GM21423 (cell line): ENCODE data around the gene CYCS.

ENCODE experiments used
- ATAC-seq: cut with Tn5 transposase; IDR thresholded peaks from one replicate; pipeline ENCODE4 v1.9.1; 2021; ENCODE audit warnings: mild to moderate bottlenecking, moderate library complexity; ENCODE audit not compliant: unreplicated experiment

The CYCS gene

DNA sequence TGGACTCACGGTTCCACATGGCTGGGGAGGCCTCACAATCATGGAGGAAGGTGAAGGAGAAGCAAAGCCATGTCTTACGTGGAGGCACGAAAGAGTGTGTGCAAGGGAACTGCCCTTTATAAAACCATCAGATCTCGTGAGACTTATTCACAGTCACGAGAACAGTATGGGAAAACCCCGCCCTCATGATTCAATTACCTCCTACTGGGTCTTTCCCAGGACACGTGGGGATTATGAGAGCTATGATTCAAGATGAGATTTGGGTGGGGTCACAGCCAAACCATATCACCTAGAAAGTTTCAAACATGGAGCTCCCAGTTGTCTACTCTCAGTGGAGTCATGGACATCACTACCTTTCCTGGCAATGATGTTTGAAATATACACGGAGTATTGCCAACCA is 49.6 kb downstream of the CYCS start:
- no peak for ATAC-seq

GRCh38 chr7:25073451-25073850 is 51.6 kb downstream of the CYCS start:
- no peak for ATAC-seq
